Activated T-helper 2 cell treated with anti-CD3 and anti-CD28 coated beads, Interferon-gamma antibody, Interleukin-2, Interleukin-4, amounts not matched to agents 10 μg/mL and 5 μg/mL and 100 μg/mL, durations not matched to agents 14 hours and 24 hours and 36 hours (primary cell): Measurements from ENCODE around the gene IFNLR1. TPM values are rescaled to one million over a fixed set of nuclear protein-coding genes. Genes with fewer than 3 reads are reported as not detected.

ENCODE experiments used
- DNase-seq: peaks from one replicate; pipeline ENCODE4 v3.0.0; 2021; ENCODE audit warnings: low spot score
- H3K27ac Mint-ChIP-seq: one replicate; pipeline ENCODE4 v1.8.0; 2021; ENCODE audit warnings: mixed read lengths
- H3K27me3 Mint-ChIP-seq: one replicate; pipeline ENCODE4 v1.8.0; 2021; ENCODE audit warnings: low read depth, mixed read lengths
- H3K36me3 Mint-ChIP-seq: one replicate; pipeline ENCODE4 v1.8.0; 2021; ENCODE audit warnings: low read depth, mixed read lengths
- H3K4me1 Mint-ChIP-seq: one replicate; pipeline ENCODE4 v1.8.0; 2021; ENCODE audit warnings: low read depth, mixed read lengths
- H3K4me3 Mint-ChIP-seq: one replicate; pipeline ENCODE4 v1.8.0; 2021; ENCODE audit warnings: low read depth, mild to moderate bottlenecking, moderate library complexity, mixed read lengths
- H3K9me3 Mint-ChIP-seq: one replicate; pipeline ENCODE4 v1.8.0; 2021; ENCODE audit warnings: mixed read lengths
- intact Hi-C: fragments of 100-400 bp; cut with micrococcal nuclease; formaldehyde crosslinking; loops from one replicate; pipeline ENCODE4 v1.15.1; 2023
- total RNA-seq: library from RNA; stranded (reverse); gene quantifications from 2 replicates; pipeline ENCODE4 v1.2.3, GENCODE V29; 2022

IFNLR1 gene
- total RNA-seq, 1 donor from 2014 or later = 6.5 TPM

- H3K27me3 Mint-ChIP-seq = peaks cover 12% of the 10 kb centered on the region
- no peak overlapping the region for H3K4me3 Mint-ChIP-seq
- no peak overlapping the region for H3K27ac Mint-ChIP-seq
- no peaks in the 10 kb centered on the region for H3K36me3 Mint-ChIP-seq
- H3K9me3 Mint-ChIP-seq = peaks cover 7% of the 10 kb centered on the region
- no peak for DNase-seq
- intact Hi-C loops = no loop called here
- H3K4me1 Mint-ChIP-seq = no peaks in the 10 kb centered on the region
Measured at GRCh38 chr1:24130385-24130784, 56.7 kb downstream of the IFNLR1 start.

GRCh38 chr1:24127801-24128363 is 59.2 kb downstream of the IFNLR1 start:
- Mint-ChIP-seq H3K36me3 (no peaks in the 10 kb centered on the region), H3K27ac (no peak overlapping the region), H3K4me1 (no peaks in the 10 kb centered on the region), H3K9me3 (peaks cover 7% of the 10 kb centered on the region), H3K4me3 (no peak overlapping the region), H3K27me3 (peaks cover 8% of the 10 kb centered on the region)
- intact Hi-C loops = no loop called here
- DNase-seq = no peak

GRCh38 chr1:24127134-24127800 is 59.8 kb downstream of the IFNLR1 start:
- Mint-ChIP-seq H3K9me3 (peaks cover 7% of the 10 kb centered on the region), H3K4me1 (no peaks in the 10 kb centered on the region), H3K4me3 (no peak overlapping the region), H3K27me3 (peaks cover 6% of the 10 kb centered on the region), H3K27ac (no peak overlapping the region), H3K36me3 (no peaks in the 10 kb centered on the region)
- DNase-seq = no peak
- intact Hi-C loops = no loop called here

- H3K27ac Mint-ChIP-seq = no peak overlapping the region
- H3K9me3 Mint-ChIP-seq = peaks cover 7% of the 10 kb centered on the region
- H3K4me1 Mint-ChIP-seq = no peaks in the 10 kb centered on the region
- DNase-seq = no peak
- no peak overlapping the region for H3K4me3 Mint-ChIP-seq
- H3K36me3 Mint-ChIP-seq = no peaks in the 10 kb centered on the region
- intact Hi-C loops = no loop called here
- H3K27me3 Mint-ChIP-seq = peaks cover 6% of the 10 kb centered on the region
Measured at GRCh38 chr1:24126672-24127023, 60.4 kb downstream of the IFNLR1 start.

- intact Hi-C loops = no loop called here
- Mint-ChIP-seq H3K27ac (no peak overlapping the region), H3K4me3 (no peak overlapping the region)
Measured at GRCh38 chr1:24126018-24126671, 60.9 kb downstream of the IFNLR1 start.

GRCh38 chr1:24125456-24125855 is 61.6 kb downstream of the IFNLR1 start:
- peaks cover 5% of the 10 kb centered on the region for H3K27me3 Mint-ChIP-seq
- intact Hi-C loops = no loop called here
- H3K27ac Mint-ChIP-seq = no peak overlapping the region
- no peaks in the 10 kb centered on the region for H3K4me1 Mint-ChIP-seq
- peaks cover 7% of the 10 kb centered on the region for H3K9me3 Mint-ChIP-seq
- no peaks in the 10 kb centered on the region for H3K36me3 Mint-ChIP-seq
- no peak overlapping the region for H3K4me3 Mint-ChIP-seq
- no peak for DNase-seq

More at GRCh38 chr1:24126018-24126671, 60.9 kb downstream of the IFNLR1 start:
- Mint-ChIP-seq H3K36me3 (no peaks in the 10 kb centered on the region), H3K27me3 (peaks cover 5% of the 10 kb centered on the region), H3K9me3 (peaks cover 7% of the 10 kb centered on the region), H3K4me1 (no peaks in the 10 kb centered on the region)
- DNase-seq = no peak

- Mint-ChIP-seq H3K4me3 (no peak overlapping the region), H3K27ac (no peak overlapping the region), H3K36me3 (no peaks in the 10 kb centered on the region), H3K9me3 (peaks cover 3% of the 10 kb centered on the region), H3K27me3 (peaks cover 5% of the 10 kb centered on the region), H3K4me1 (no peaks in the 10 kb centered on the region)
- intact Hi-C loops = no loop called here
- DNase-seq = no peak
Measured at GRCh38 chr1:24124980-24125379, 62.1 kb downstream of the IFNLR1 start.

GRCh38 chr1:24123611-24124010 is 63.5 kb downstream of the IFNLR1 start:
- no peak overlapping the region for H3K4me3 Mint-ChIP-seq

GRCh38 chr1:24122776-24123175 is 64.3 kb downstream of the IFNLR1 start:
- Mint-ChIP-seq H3K36me3 (no peaks in the 10 kb centered on the region), H3K9me3 (no peaks in the 10 kb centered on the region), H3K27ac (no peak overlapping the region), H3K4me1 (no peaks in the 10 kb centered on the region), H3K27me3 (peaks cover under 1% of the 10 kb centered on the region), H3K4me3 (no peak overlapping the region)
- no peak for DNase-seq
- intact Hi-C loops = no loop called here

More at GRCh38 chr1:24123611-24124010, 63.5 kb downstream of the IFNLR1 start:
- no peaks in the 10 kb centered on the region for H3K36me3 Mint-ChIP-seq
- no peaks in the 10 kb centered on the region for H3K4me1 Mint-ChIP-seq
- peaks cover 2% of the 10 kb centered on the region for H3K27me3 Mint-ChIP-seq
- no peaks in the 10 kb centered on the region for H3K9me3 Mint-ChIP-seq
- DNase-seq = no peak
- intact Hi-C loops = no loop called here
- no peak overlapping the region for H3K27ac Mint-ChIP-seq

- H3K36me3 Mint-ChIP-seq = no peaks in the 10 kb centered on the region
- no peak for DNase-seq
- no peaks in the 10 kb centered on the region for H3K4me1 Mint-ChIP-seq
- H3K9me3 Mint-ChIP-seq = no peaks in the 10 kb centered on the region
- peaks cover 8% of the 10 kb centered on the region for H3K27me3 Mint-ChIP-seq
- no peak overlapping the region for H3K4me3 Mint-ChIP-seq
- intact Hi-C loops = no loop called here
- H3K27ac Mint-ChIP-seq = no peak overlapping the region
Measured at GRCh38 chr1:24121406-24121805, 65.7 kb downstream of the IFNLR1 start.

- no peak for DNase-seq
- no peak overlapping the region for H3K27ac Mint-ChIP-seq
- intact Hi-C loops = no loop called here
- no peak overlapping the region for H3K4me3 Mint-ChIP-seq
- peaks cover 11% of the 10 kb centered on the region for H3K27me3 Mint-ChIP-seq
- no peaks in the 10 kb centered on the region for H3K9me3 Mint-ChIP-seq
- H3K4me1 Mint-ChIP-seq = no peaks in the 10 kb centered on the region
- no peaks in the 10 kb centered on the region for H3K36me3 Mint-ChIP-seq
Measured at GRCh38 chr1:24120965-24121364, 66.1 kb downstream of the IFNLR1 start.

- Mint-ChIP-seq H3K4me3 (no peak overlapping the region), H3K27me3 (peaks cover 11% of the 10 kb centered on the region), H3K4me1 (no peaks in the 10 kb centered on the region), H3K36me3 (no peaks in the 10 kb centered on the region), H3K27ac (no peak overlapping the region), H3K9me3 (no peaks in the 10 kb centered on the region)
- intact Hi-C loops = no loop called here
- no peak for DNase-seq
Measured at GRCh38 chr1:24119859-24120756, 67.0 kb downstream of the IFNLR1 start.
